ENCODE measurements around the gene YBX2.

DNA sequence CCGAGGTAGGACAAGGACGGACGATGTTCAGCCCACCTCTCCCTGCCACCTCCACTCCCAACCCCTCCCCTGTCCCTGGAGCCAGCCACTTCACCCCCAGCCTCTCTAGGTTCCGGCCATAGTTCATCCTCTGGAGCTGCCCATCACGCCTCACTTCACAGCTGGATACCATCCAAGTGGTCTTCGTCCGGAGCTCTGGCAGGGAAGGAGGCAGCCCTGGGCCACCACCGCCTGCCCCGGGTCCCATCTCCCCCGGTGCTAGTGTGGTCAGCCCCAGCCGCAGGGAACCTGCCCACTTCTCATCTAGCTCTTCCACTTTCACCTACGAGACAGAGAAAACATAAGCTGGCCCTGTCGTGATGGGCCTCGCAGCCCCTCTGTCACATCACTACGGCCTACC lies 27.0 kb upstream of the YBX2 start:
- TF ChIP-seq POLR2AphosphoS5 (IDR thresholded peaks at IDR 0.05) (no peak), POLR2A (IDR thresholded peaks at IDR 0.05) (no peak)
